Mucosa of rectum (tissue), 2 donors: ENCODE measurements around the gene PRSS36.
"Not testable (repeated sequence)": the region's sequence is repeated elsewhere in the genome, so short reads cannot be mapped to it uniquely, and the experiment has no call there.

Experiments used
- H3K27ac ChIP-seq, 2 donors: one replicate each; pipeline ENCODE4 v1.7.0; 2013; ENCODE audit warnings: inconsistent platforms in 2 of 2, low read depth in 2 of 2, low read length in 2 of 2
- H3K27me3 ChIP-seq, 2 donors: one replicate each; pipeline ENCODE4 v1.7.0; 2013; ENCODE audit warnings: low read length in 2 of 2; ENCODE audit not compliant: control insufficient read depth in 2 of 2, insufficient read depth in 2 of 2
- H3K36me3 ChIP-seq, 2 donors: one replicate each; pipeline ENCODE4 v1.7.0; 2013; ENCODE audit warnings: low read length in 2 of 2; ENCODE audit not compliant: control insufficient read depth in 2 of 2, insufficient read depth in 2 of 2
- H3K4me1 ChIP-seq, 2 donors: one replicate each; pipeline ENCODE4 v1.7.0; 2013; ENCODE audit warnings: low read length in 2 of 2, mild to moderate bottlenecking in 1 of 2; ENCODE audit not compliant: control insufficient read depth in 2 of 2, insufficient read depth in 2 of 2
- H3K4me3 ChIP-seq, 2 donors: one replicate each; pipeline ENCODE4 v1.7.0; 2013; ENCODE audit warnings: low read length in 2 of 2
- H3K9ac ChIP-seq, 2 donors: one replicate each; pipeline ENCODE4 v1.7.0; 2013; ENCODE audit warnings: low read length in 2 of 2, low read depth in 1 of 2, mild to moderate bottlenecking in 1 of 2
- H3K9me3 ChIP-seq, 2 donors: one replicate each; pipeline ENCODE4 v1.7.0; 2013; ENCODE audit warnings: low read length in 2 of 2; ENCODE audit not compliant: control insufficient read depth in 2 of 2
- donor health status: healthy.
- donor health status: Normal muscosa, but diverticular disease.

Gene PRSS36

GRCh38 chr16:31149894-31150890 is at the start of gene PRSS36:
Gene PRSS36, minus strand, starts transcription at chr16:31150066. Its CDS starts 31 bp downstream, at chr16:31150035.
- H3K27ac ChIP-seq = peak within 1 kb of the TSS; percentile 3 to 39
- H3K4me3 ChIP-seq = peak within 1 kb of the TSS in 1 of 2 donors; percentile 3
- H3K9me3 ChIP-seq = no peaks in the 10 kb centered on the region
- H3K27me3 ChIP-seq = peaks cover 0 to 3% of the 10 kb centered on the region in 2 donors
- no peaks in the 10 kb centered on the region for H3K36me3 ChIP-seq
- H3K4me1 ChIP-seq = peaks cover 0 to 7% of the 10 kb centered on the region in 2 donors
- no peak within 1 kb of the TSS for H3K9ac ChIP-seq

DNA sequence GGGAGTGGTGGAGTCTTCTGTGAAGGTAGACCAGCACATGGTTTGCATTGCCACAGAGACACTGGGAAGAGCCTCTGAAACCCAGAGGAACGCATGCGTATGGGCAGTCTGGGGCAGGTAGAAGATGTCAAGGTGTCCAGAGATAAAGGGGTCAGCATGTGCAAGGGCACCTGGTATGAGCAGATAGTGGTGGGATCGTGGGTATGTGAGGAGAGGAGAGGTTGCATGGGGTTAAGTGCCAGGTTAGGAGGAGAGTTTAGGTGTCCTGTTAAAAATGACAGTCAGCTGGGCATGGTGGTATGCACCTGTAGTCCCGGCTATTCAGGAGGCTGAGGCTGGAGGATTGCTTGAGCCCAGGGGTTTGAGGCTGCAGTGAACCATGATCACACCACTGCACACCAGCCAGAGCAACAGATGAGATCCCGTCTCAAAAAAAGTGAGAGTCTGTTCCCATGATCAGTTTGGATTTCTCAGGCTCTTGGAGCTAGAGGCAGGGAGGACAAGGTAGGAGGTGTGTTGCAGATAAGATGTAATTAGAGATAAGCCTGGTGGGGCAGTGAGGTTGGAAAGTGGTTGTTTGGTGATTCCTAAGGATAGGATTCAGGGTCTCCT is 49.7 kb upstream of the PRSS36 start:
- Histone ChIP-seq H3K9ac (no peak overlapping the region), H3K4me1 (peaks cover 24 to 25% of the 10 kb centered on the region in 2 donors), H3K27me3 (no peaks in the 10 kb centered on the region), H3K9me3 (no peaks in the 10 kb centered on the region), H3K36me3 (peaks cover 16 to 21% of the 10 kb centered on the region in 2 donors), H3K4me3 (no peak overlapping the region), H3K27ac (no peak overlapping the region)

GRCh38 chr16:31198207-31198882 is 48.5 kb upstream of the PRSS36 start:
- H3K27me3 ChIP-seq = no peaks in the 10 kb centered on the region
- no peak overlapping the region for H3K27ac ChIP-seq
- peaks cover 25 to 31% of the 10 kb centered on the region in 2 donors for H3K36me3 ChIP-seq
- no peak overlapping the region for H3K9ac ChIP-seq
- no peak overlapping the region for H3K4me3 ChIP-seq
- peaks cover 20% of the 10 kb centered on the region in 2 donors for H3K4me1 ChIP-seq
- H3K9me3 ChIP-seq = no peaks in the 10 kb centered on the region

GRCh38 chr16:31196324-31197088 is 46.6 kb upstream of the PRSS36 start:
- Histone ChIP-seq H3K9me3 (no peaks in the 10 kb centered on the region), H3K36me3 (peaks cover 41 to 49% of the 10 kb centered on the region in 2 donors), H3K4me1 (peaks cover 13 to 15% of the 10 kb centered on the region in 2 donors)

GRCh38 chr16:31195861-31196260 is 46.0 kb upstream of the PRSS36 start:
- H3K27ac ChIP-seq, H3K9ac ChIP-seq, H3K4me1 ChIP-seq, H3K27me3 ChIP-seq, H3K4me3 ChIP-seq, H3K9me3 ChIP-seq: not testable (repeated sequence)
- peaks cover 47 to 55% of the 10 kb centered on the region in 2 donors for H3K36me3 ChIP-seq

More at GRCh38 chr16:31196324-31197088, 46.6 kb upstream of the PRSS36 start:
- Histone ChIP-seq H3K9ac (no peak overlapping the region), H3K27me3 (no peaks in the 10 kb centered on the region), H3K27ac (no peak overlapping the region), H3K4me3 (no peak overlapping the region)

- H3K4me3 ChIP-seq = no peak overlapping the region
- H3K27me3 ChIP-seq = no peaks in the 10 kb centered on the region
- no peaks in the 10 kb centered on the region for H3K9me3 ChIP-seq
- peaks cover 0 to 4% of the 10 kb centered on the region in 2 donors for H3K4me1 ChIP-seq
- peaks cover 57 to 65% of the 10 kb centered on the region in 2 donors for H3K36me3 ChIP-seq
- no peak overlapping the region for H3K9ac ChIP-seq
- no peak overlapping the region for H3K27ac ChIP-seq
These were observed 45.0 kb upstream of the PRSS36 start for GRCh38 chr16:31194898-31195297.

- no peak overlapping the region for H3K9ac ChIP-seq
- H3K36me3 ChIP-seq = peaks cover 63 to 74% of the 10 kb centered on the region in 2 donors
- no peaks in the 10 kb centered on the region for H3K9me3 ChIP-seq
- H3K27me3 ChIP-seq = no peaks in the 10 kb centered on the region
- H3K27ac ChIP-seq = no peak overlapping the region
- peaks cover 0 to 2% of the 10 kb centered on the region in 2 donors for H3K4me1 ChIP-seq
- no peak overlapping the region for H3K4me3 ChIP-seq
These were observed 44.0 kb upstream of the PRSS36 start for GRCh38 chr16:31193874-31194273.

DNA sequence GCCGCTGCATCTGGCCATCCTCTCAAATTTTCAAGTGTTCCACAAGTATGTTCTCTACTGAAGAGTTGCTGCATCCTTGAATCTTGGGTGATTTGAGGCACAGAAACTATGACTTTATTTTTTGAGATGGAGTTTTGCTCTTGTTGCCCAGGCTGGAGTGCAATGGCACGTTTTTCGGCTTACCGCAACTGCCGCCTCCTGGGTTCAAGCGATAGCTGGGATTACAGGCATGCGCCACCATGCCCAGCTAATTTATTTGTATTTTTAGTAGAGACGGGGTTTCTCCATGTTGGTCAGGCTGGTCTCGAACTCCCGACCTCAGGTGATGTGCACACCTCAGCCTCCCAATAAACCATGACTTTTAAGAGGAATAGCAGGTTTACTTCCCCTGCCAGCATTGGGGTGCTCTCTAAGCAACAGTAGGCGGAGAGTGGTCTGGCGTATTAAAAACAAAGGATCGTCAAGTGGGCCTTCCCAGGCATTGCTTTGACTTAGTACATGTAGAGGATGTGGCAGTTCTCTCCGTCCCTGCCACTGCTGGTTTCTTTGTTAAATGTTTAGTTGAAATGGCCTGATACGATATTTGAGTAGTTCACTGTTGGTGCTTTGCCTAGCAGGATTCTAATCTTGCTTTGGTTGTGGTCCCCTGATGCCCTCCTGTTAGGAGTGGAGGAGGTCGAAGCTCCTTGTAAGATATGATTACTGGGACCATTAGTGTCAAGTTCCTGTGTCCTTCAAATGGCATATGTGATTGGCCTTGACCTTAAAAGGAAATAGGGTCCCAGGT is 43.2 kb upstream of the PRSS36 start:
- Histone ChIP-seq H3K9ac (no peak overlapping the region), H3K4me3 (no peak overlapping the region), H3K27ac (no peak overlapping the region), H3K27me3 (no peaks in the 10 kb centered on the region), H3K9me3 (no peaks in the 10 kb centered on the region), H3K36me3 (peaks cover 71 to 80% of the 10 kb centered on the region in 2 donors), H3K4me1 (peaks cover 0 to 2% of the 10 kb centered on the region in 2 donors)
